IPS DF 19.7 (cell line): ENCODE measurements around the gene PRUNE2.

Experiments
- DNase-seq: peaks from one replicate; pipeline ENCODE4 v3.0.0-alpha.2; 2013; ENCODE audit warnings: low read depth, low spot score

PRUNE2 gene

DNA sequence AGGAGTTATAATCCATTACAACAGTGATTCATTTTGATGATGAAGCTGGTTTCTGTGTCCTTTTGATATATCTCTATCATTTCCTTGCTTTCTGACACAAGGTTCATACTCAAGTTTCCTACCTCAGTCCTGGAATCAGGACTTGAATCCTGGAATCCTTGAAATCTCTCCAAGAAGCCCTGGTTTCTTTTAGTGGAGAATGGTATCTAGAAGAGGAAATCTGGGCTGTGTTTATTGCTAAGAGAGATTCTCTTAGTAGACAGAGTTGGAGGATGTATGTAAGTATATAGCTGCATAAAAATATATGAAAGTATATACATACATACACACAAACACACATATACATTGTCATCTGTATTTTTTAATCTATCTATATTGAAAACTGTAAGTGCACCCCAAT lies 332.5 kb downstream of the PRUNE2 start:
- DNase-seq: no peak

DNA sequence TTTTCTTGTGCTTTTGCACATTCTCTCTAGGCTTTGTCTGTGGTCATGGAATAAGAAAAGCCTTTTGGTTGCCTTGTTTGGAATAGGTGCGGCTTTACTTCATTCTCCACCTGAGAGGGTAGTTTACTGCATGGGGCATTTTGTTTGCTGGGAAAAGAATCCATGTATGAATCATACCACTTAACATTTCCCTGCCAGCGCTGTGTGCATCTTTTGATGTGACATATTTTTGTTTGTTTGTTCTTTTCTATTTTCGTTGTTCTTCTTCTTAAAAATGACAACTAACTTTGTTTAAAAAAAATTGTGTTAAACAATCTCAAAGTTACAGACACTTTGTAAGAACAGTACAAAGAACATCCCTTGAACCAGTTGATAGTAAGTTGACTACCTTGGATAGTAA lies 333.8 kb downstream of the PRUNE2 start:
- no peak for DNase-seq

GRCh38 chr9:76571743-76572146 lies 334.2 kb downstream of the PRUNE2 start:
- no peak for DNase-seq

GRCh38 chr9:76571288-76571687 lies 334.6 kb downstream of the PRUNE2 start:
- no peak for DNase-seq

- DNase-seq: no peak
Observed at GRCh38 chr9:76570826-76571225, 335.1 kb downstream of the PRUNE2 start.

DNA sequence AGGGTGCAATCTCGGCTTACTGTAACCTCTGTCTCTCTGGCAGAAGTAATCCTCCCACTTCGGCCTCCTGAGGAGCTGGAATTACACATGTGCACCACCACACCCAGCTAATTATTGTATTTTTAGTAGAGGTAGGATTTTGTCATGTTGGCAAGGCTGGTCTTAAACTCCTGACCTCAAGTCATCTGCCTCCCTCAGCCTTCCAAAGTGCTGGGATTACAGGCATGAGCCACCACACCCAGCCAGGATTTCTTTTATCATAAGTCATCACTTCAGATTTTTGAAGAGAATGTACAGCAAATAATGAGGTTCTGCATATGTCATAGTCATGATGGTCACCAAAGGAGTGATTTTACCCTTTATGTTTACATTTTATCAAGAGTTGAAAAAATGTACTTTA lies 338.8 kb downstream of the PRUNE2 start:
- DNase-seq: no peak

GRCh38 chr9:76564297-76564696 lies 341.6 kb downstream of the PRUNE2 start:
- DNase-seq: no peak

DNA sequence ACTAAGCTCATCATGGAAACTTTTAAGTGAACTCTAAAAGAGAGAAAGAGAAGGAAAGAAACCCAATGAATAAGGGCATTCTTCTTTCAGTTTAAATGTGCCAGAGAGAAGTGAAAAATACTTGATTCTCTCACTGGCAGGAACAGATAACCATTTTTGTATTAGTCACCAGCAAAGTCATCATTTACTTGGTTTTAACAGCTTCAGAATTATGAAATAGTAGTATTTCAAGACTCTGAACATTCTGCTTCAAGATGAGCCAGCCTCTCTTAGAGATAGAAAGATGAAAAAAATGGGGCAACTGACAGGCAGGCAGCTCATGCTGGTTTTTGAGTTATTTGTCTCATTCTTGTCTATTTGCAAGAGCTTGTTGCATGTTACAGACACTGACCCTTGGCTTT lies 343.4 kb downstream of the PRUNE2 start:
- no peak for DNase-seq

DNA sequence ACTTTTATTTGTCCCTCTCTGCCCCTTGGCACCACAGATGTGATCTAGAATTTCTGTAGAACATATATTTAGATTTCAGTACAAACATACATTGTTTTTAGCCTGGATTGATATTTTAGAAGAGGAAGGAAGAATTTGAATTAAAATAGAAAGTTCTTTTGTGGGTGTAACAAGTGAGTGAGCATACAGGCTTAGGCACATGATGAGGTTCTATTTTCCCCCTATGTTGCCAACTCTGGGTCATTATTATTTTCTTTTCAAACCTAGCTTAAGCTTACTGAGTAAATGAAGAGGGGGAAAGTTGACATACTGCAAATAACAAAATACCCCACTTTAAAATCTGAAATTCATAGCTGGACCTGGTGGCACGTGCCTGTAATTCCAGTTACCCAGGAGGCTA lies 344.0 kb downstream of the PRUNE2 start:
- no peak for DNase-seq
